Neuron (in vitro differentiated cells): ENCODE results near the gene PNPLA2.

ENCODE experiments used
- H2AFZ ChIP-seq: one replicate; pipeline ENCODE4 v1.6.1; 2013; ENCODE audit warnings: low read depth, mild to moderate bottlenecking, inconsistent platforms, low read length, moderate library complexity
- H3K27me3 ChIP-seq: one replicate; pipeline ENCODE4 v1.6.1; 2013; ENCODE audit warnings: low read length; ENCODE audit not compliant: insufficient read depth
- H3K36me3 ChIP-seq: one replicate; pipeline ENCODE4 v1.6.1; 2013; ENCODE audit warnings: low read length; ENCODE audit not compliant: insufficient read depth
- H3K4me1 ChIP-seq: one replicate; pipeline ENCODE4 v1.6.1; 2013; ENCODE audit warnings: low read length; ENCODE audit not compliant: insufficient read depth
- H3K4me3 ChIP-seq: 2 replicates; pipeline ENCODE4 v1.5.1; 2013; ENCODE audit warnings: mild to moderate bottlenecking, low read length, moderate library complexity
- H3K9me3 ChIP-seq: one replicate; pipeline ENCODE4 v1.6.1; 2013; ENCODE audit warnings: low read length

The PNPLA2 gene

DNA sequence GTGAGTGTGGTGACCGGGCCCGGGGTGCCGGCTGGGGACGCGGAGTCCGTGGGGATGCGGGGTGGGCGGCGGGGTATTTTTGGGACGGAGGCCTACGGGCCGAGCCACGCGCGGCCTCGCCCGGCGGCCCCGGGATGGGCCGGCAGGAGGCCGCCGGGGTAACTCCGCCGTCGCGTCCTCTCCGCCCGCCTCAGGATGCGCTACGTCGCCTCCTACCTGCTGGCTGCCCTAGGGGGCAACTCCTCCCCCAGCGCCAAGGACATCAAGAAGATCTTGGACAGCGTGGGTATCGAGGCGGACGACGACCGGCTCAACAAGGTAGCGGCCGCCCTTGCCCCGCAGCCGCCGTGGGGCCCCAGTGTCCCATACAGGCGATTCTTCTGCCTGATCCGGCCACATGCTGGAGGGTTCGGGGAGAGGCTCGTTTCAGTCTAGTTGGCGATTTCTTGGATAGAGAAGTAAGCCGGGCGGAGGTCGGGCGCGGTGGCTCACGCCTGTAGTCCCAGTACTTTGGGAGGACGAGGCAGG, 8.6 kb upstream of the PNPLA2 start:
- Histone ChIP-seq H3K9me3 (no peaks in the 10 kb centered on the region), H3K4me1 (peaks cover 24% of the 10 kb centered on the region)

DNA sequence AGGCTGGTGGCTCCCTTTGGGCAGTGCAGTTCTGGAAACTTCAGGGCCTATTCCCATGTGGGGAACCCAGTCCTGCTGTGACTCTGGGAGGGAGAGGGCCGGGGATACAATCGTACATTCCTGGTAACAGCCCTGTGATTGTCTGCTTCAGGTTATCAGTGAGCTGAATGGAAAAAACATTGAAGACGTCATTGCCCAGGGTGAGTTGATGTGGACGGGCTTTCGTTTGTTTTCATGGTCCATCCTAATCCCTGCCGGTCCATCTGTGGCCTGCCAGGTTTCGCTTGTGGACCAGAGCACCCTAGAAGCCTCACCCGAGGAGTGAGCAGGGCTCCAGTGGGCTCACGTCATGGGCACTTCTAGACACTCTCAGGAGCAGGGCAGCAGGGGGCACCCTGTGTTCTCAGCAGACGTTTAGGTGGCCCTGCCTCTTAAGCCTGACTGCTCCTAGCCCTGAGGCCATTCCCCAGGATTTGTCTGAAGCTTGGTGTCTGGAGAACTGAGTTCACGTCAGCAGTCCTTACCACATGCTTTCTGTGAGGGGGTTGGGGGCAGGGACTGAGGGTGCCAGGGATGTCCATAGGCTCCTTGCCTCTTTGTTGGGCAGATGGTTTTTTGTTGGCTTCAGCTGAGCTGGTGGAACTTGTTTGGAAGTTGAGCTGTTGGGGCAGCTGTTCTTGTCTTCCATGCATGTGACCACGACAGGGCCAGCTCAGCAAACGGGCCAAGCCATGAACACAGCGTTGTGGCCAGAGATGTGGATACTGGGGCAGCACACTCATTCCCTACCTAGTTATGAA, 7.1 kb upstream of the PNPLA2 start:
- Histone ChIP-seq H3K9me3 (no peaks in the 10 kb centered on the region), H2AFZ (no peak overlapping the region), H3K27me3 (no peaks in the 10 kb centered on the region), H3K4me1 (peaks cover 20% of the 10 kb centered on the region), H3K36me3 (peaks cover 26% of the 10 kb centered on the region), H3K4me3 (no peak overlapping the region)

More for the DNA sequence above, 8.6 kb upstream of the PNPLA2 start:
- H2AFZ ChIP-seq = peak overlapping the region; percentile 76
- peaks cover 26% of the 10 kb centered on the region for H3K36me3 ChIP-seq
- H3K27me3 ChIP-seq = no peaks in the 10 kb centered on the region
- H3K4me3 ChIP-seq = peak overlapping the region; percentile 87

DNA sequence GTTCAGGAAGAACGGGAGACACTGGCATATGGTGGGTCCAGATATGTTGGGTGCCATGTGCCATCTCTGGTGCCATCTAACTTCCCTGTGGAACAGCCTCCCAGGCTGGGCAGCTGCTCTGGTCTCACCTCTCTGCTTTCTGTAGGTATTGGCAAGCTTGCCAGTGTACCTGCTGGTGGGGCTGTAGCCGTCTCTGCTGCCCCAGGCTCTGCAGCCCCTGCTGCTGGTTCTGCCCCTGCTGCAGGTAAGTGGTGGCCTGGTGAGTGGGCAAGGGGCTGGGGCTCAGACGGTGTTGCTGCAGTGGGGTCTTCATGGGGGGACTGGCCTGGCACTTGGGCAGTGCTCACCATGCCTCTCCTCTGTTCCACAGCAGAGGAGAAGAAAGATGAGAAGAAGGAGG, 6.3 kb upstream of the PNPLA2 start:
- no peak overlapping the region for H3K4me3 ChIP-seq
- peaks cover 20% of the 10 kb centered on the region for H3K4me1 ChIP-seq
- H3K9me3 ChIP-seq = no peaks in the 10 kb centered on the region
- no peak overlapping the region for H2AFZ ChIP-seq
- H3K27me3 ChIP-seq = no peaks in the 10 kb centered on the region
- peaks cover 26% of the 10 kb centered on the region for H3K36me3 ChIP-seq

DNA sequence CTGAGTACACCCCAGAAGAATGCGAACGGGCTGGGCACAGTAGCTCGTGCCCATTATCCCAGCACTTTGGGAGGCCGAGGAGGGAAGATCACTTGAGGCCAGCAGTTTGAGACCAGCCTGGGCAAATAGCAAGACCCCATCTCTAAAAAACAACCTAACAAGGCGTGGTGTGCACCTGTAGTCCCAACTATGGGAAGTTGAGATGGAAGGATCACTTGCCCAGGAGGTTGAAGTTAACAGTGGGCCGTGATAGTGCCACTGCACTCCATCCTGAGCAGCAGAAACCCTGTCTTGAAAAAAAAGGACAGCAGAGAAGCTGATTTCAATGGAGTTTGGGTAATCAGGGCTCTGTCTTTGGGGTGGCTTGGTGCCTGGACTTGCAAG, 5.7 kb upstream of the PNPLA2 start:
- Histone ChIP-seq H3K9me3 (no peaks in the 10 kb centered on the region), H3K36me3 (peaks cover 26% of the 10 kb centered on the region), H3K27me3 (no peaks in the 10 kb centered on the region), H2AFZ (no peak overlapping the region), H3K4me3 (no peak overlapping the region), H3K4me1 (peaks cover 20% of the 10 kb centered on the region)

DNA sequence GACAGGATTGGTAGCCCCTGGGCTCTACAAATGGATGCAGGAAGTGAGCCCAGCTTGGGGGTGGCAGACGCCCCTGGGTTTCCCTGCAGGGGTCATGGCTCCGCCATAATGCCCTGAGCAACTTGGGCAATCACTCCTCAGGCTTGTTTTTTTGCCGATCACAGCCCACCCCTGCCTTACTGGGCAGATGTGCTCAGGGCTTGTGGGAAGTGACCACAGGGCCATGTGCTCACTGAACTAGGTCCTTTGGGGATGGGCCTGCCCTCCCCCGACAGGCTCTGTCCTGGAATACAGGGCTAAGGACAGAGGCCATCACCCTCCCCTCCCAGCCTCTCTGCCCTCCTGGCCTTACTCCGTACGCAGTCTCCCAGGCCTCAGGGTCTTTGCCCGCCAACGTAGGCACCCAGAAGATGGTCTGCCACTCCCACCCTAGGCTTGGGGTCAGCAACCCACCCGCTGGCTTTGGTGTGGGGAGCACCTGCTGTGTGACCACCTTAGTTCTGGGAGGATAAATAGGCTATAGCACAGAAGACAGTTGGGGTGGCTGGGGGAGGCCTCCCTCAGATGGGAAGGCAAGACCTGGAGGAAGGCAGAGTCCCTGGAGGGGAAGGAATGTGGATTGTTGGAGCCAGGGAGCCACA, 5.1 kb upstream of the PNPLA2 start:
- peaks cover 26% of the 10 kb centered on the region for H3K36me3 ChIP-seq
- peaks cover 17% of the 10 kb centered on the region for H3K4me1 ChIP-seq
- H3K27me3 ChIP-seq = no peaks in the 10 kb centered on the region
- no peak overlapping the region for H2AFZ ChIP-seq
- H3K9me3 ChIP-seq = no peaks in the 10 kb centered on the region
- no peak overlapping the region for H3K4me3 ChIP-seq

DNA sequence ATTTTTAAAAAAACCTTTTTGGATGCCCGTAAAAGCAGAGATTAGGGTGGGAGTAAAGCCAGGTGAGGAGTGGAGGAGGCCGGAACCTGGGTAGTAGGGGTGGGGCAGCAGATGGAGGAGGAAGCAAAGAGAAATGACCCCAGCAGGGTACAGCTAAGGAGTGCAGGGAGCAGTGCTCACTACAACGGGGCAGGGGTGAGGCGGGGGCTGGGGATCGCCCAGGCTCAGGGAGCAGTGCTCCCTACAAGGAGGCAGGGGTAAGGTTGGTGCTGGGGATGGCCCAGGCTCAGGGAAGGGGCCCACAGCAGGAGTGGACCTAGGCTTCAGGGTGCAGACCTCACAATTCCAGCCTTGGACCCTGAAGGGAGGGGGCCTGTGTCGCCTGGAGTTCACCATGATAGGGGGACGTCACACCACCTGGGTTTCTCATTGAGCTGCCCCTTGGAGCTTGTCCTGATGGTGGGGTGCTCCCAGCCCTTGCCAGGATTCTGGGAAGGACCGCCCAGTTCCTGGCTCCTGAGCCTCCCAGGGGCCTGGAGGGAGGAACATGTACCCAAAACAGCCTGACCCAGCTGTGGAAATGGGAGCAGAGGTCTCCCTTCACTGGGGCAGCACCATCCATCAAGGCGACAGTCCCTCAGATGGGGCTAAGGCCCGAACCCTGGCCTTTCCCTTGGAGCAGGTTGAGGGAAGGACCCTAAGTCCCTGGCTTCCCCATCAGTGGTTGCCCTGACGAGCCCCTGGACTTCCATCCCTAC, 2.9 kb upstream of the PNPLA2 start:
- Histone ChIP-seq H3K4me1 (peaks cover 20% of the 10 kb centered on the region), H2AFZ (no peak overlapping the region), H3K27me3 (no peaks in the 10 kb centered on the region), H3K9me3 (no peaks in the 10 kb centered on the region), H3K36me3 (peaks cover 26% of the 10 kb centered on the region), H3K4me3 (no peak overlapping the region)

DNA sequence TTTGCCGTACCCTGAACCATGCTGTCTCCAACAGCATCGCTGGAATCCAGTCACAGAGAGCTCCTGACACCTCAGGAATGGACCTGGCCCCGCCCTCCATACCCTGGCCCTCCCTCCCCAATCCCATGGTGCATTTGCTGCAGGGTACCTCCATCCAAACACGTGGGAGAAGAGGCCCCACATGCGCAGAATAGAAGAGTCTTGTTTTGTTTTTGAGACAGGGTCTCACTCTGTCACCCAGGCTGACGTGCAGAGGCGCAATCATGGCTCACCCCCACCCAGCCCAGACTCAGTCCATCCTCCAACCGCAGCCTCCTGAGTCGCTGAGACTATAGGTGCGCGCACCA, 2.3 kb upstream of the PNPLA2 start:
- H3K27me3 ChIP-seq = no peaks in the 10 kb centered on the region
- H3K36me3 ChIP-seq = peaks cover 26% of the 10 kb centered on the region
- H3K4me3 ChIP-seq = no peak overlapping the region
- H3K4me1 ChIP-seq = peaks cover 18% of the 10 kb centered on the region
- H2AFZ ChIP-seq = no peak overlapping the region
- no peaks in the 10 kb centered on the region for H3K9me3 ChIP-seq

DNA sequence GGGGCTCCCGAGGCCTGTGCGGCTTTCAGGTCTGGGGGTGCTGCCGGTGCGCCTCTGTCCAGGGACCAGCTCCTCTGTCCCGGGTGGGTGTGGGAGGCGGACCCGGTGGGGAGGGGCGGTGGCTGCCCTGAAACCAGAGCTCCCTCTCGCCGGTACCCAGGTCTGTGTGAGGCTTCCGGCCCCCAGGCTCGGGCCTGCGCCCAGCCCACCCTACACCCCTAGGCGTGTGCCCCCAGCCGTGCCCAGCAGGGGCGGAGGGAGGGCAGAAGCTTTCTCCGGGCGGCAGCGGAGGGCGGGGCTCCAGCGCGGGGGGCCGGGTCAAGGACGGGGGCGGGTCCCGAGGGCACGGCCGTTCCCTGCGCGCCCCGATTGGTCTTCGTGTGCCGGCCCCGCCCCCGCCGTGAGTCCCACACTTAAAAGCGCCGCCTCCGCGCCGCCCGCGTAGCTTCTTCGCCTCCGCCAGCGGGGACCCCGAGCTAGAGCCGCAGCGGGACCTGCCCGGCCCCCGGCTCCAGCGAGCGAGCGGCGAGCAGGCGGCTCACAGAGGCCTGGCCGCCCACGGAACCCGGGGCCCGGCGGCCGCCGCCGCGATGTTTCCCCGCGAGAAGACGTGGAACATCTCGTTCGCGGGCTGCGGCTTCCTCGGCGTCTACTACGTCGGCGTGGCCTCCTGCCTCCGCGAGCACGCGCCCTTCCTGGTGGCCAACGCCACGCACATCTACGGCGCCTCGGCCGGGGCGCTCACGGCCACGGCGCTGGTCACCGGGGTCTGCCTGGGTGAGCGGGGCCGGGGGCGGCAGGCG, 616 bp downstream of the PNPLA2 start:
- Histone ChIP-seq H3K27me3 (no peaks in the 10 kb centered on the region), H3K9me3 (no peaks in the 10 kb centered on the region), H3K4me3 (peak overlapping the region; percentile 95), H3K4me1 (peaks cover 18% of the 10 kb centered on the region), H3K36me3 (peaks cover 12% of the 10 kb centered on the region), H2AFZ (peak overlapping the region; percentile 83)

DNA sequence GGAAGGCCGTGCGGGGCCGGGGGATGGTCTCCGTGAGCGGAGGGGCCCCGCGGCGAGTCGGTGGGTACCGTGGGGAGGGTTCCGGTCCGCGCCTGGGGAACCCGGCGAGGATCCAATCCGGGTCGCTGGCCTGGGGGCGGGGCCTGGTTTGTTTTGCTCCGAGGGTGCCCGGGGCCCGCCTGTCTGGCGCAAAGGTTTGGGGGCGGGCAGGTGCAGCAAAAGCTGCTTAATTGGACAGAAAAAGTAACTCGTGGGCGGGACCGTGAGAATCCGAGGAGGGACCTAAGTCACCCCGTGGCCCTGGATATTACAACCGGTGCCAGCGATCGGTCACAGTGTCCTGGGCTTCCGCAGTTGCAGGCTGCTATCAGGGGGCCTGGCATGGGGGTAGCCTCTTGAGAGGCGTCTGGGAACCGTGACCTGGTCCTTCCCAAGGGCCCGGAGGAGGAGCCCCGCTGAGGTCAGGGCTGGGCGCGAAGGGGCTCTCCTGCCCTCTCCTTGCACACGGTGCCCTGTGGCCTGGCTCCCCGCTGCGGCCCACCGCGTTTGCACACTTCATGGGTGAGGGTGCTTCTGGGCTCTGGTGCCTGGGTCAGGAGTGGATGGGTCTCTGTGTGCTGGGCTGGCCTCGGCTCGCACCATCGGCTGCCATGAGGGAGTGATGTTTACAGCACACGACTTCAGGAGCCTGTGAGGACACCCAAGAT, 1.4 kb downstream of the PNPLA2 start:
- Histone ChIP-seq H3K27me3 (no peaks in the 10 kb centered on the region), H3K9me3 (no peaks in the 10 kb centered on the region), H2AFZ (no peak overlapping the region), H3K36me3 (peaks cover 18% of the 10 kb centered on the region), H3K4me1 (peaks cover 18% of the 10 kb centered on the region), H3K4me3 (peak overlapping the region; percentile 95)

DNA sequence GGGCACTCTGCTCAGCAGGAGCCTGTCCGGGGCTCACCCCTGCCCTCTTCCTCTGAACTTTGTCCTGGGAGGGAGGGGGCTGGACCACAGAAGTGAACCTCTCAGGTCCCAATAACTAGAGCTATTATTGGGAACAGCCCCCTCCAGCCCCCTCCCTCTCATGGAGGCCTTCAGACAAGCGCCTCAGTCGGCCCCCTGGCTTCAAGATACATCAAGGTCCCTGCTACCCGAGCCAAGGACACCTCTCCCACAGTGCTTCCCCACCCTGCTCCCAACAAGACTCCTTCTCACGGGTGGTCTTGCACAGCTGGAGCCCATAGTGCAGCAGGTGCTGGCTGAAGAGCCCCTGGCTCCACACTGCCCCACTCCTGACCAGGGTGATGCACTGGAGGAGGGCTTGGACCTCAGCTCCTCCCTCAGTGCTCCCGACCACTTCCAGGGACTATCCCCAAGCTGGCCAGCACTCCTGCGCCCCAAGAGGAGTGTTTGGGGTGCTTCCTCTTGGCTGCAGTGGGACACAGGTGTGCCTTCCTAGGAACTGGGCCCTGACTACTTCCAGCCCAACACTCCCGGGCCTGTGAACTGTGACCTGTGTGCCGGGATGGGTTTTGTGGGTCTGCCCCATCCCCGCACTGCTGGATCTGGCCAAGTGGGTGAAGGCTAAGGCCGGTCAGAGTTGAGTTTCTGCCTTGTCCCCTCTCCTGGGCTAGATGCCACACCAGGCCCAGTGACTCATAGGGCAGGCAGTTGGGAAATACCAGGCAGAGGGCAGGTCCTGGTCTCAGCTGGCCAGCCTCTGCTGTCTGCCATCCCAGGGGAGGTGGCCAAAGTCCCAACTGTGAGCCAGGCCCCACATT, 2.2 kb downstream of the PNPLA2 start:
- Histone ChIP-seq H3K27me3 (no peaks in the 10 kb centered on the region), H3K9me3 (no peaks in the 10 kb centered on the region), H3K4me1 (peaks cover 18% of the 10 kb centered on the region), H3K4me3 (peak overlapping the region; percentile 95), H2AFZ (no peak overlapping the region), H3K36me3 (peaks cover 20% of the 10 kb centered on the region)

DNA sequence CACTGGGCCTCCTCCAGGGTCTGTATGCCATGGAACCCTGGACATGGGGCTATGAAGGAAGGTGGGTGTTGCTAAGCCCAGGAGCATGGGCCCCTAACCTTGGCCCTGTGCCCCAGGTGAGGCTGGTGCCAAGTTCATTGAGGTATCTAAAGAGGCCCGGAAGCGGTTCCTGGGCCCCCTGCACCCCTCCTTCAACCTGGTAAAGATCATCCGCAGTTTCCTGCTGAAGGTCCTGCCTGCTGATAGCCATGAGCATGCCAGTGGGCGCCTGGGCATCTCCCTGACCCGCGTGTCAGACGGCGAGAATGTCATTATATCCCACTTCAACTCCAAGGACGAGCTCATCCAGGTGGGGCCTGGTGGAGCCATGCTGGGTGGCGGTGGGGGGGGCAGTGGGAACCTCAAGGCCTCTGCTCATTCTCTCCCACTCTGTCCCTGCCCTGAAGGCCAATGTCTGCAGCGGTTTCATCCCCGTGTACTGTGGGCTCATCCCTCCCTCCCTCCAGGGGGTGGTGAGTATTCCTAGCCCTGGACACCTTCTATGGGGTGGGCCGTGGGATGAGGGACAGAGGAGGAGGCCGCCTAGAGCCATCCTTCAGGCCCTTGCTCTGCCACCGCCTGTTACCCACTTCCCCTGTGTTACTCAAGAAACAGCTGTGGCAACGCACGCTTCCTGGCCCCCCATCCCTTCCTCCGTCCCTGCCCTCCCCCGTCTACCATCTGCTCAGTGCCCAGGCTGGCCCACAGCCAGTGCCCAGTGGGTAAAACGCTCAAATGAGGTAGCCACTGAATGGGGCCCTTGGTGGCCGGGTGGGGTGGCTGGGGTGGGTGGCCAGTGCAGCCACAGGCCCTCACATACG, 3.0 kb downstream of the PNPLA2 start:
- Histone ChIP-seq H3K4me1 (peaks cover 18% of the 10 kb centered on the region), H2AFZ (no peak overlapping the region), H3K27me3 (no peaks in the 10 kb centered on the region), H3K9me3 (no peaks in the 10 kb centered on the region), H3K36me3 (peaks cover 20% of the 10 kb centered on the region), H3K4me3 (no peak overlapping the region)
